ENCODE results near the gene PCCB. TPM values are rescaled to one million over a fixed set of nuclear protein-coding genes. Genes with fewer than 3 reads are reported as not detected.

Gene PCCB
- total RNA-seq, 1 experiment from 2014 or later, result 69.0 TPM

- Mint-ChIP-seq H3K27ac (no peak overlapping the region), H3K27me3 (ENCODE audit: low read depth) (no peaks in the 10 kb centered on the region), H3K36me3 (peaks cover 20% of the 10 kb centered on the region), H3K4me3 (no peak overlapping the region), H3K4me1 (no peaks in the 10 kb centered on the region), H3K9me3 (no peaks in the 10 kb centered on the region)
- TF ChIP-seq IRF2 (CRISPR knock-in tag; IDR thresholded peaks at IDR 0.05; ENCODE audit: borderline replicate concordance, low read depth) (no peak), ATF3 (CRISPR knock-in tag; conservative IDR thresholded peaks at IDR 0.05) (no peak), USF2 (CRISPR knock-in tag; IDR thresholded peaks at IDR 0.05) (no peak), CREB1 (CRISPR knock-in tag; IDR thresholded peaks at IDR 0.05) (no peak), SMAD4 (CRISPR knock-in tag; IDR thresholded peaks at IDR 0.05) (no peak), SP1 (CRISPR knock-in tag; conservative IDR thresholded peaks at IDR 0.05) (no peak), ATF1 (CRISPR knock-in tag; IDR thresholded peaks at IDR 0.05) (no peak), CBFB (CRISPR knock-in tag; IDR thresholded peaks at IDR 0.05; ENCODE audit: low read depth) (no peak), ZSCAN18 (CRISPR knock-in tag; IDR thresholded peaks at IDR 0.05) (no peak), ZNF281 (CRISPR knock-in tag; IDR thresholded peaks at IDR 0.05) (no peak), GABPB1 (CRISPR knock-in tag; IDR thresholded peaks at IDR 0.05) (no peak), GRHL2 (CRISPR knock-in tag; IDR thresholded peaks at IDR 0.05; ENCODE audit: insufficient replicate concordance, severe bottlenecking) (no peak), ATF6 (CRISPR knock-in tag; IDR thresholded peaks at IDR 0.05) (no peak), STAT6 (CRISPR knock-in tag; conservative IDR thresholded peaks at IDR 0.05; ENCODE audit: low read depth) (no peak), ELF4 (CRISPR knock-in tag; IDR thresholded peaks at IDR 0.05; ENCODE audit: low read depth) (no peak), ZNF317 (CRISPR knock-in tag; IDR thresholded peaks at IDR 0.05; ENCODE audit: borderline replicate concordance, low read depth) (no peak), JAZF1 (CRISPR knock-in tag; IDR thresholded peaks at IDR 0.05) (no peak), ZNF512 (CRISPR knock-in tag; IDR thresholded peaks at IDR 0.05; ENCODE audit: borderline replicate concordance) (no peak), NFE2L1 (CRISPR knock-in tag; IDR thresholded peaks at IDR 0.05) (no peak), MAX (CRISPR knock-in tag; IDR thresholded peaks at IDR 0.05) (no peak)
- ATAC-seq (no peak), DNase-seq (ENCODE audit: low spot score) (no peak)
- ChIA-PET POLR2A (no interaction called here), CTCF (interaction anchor here (1.7 kb wide), 1 partner anchor 15 kb away, joined by 4 read pairs; no protein-coding TSS in a partner anchor)
Observed at GRCh38 chr3:136336329-136337100, 86.4 kb downstream of the PCCB start.
